Motor neuron (in vitro differentiated cells): ENCODE data around the gene LRRC14B. TPM values are rescaled to one million over a fixed set of nuclear protein-coding genes. Genes with fewer than 3 reads are reported as not detected.
"Not testable (repeated sequence)": the region's sequence is repeated elsewhere in the genome, so short reads cannot be mapped to it uniquely, and the experiment has no call there.

Source experiments
- ATAC-seq, 8 experiments: fragments of 200-7000 bp; cut with Tn5 transposase; replicated peaks in 6 of 8; 2 replicates each; pipeline ENCODE4 v1.8.0; 2021; ENCODE audit warnings: mild to moderate bottlenecking in 8 of 8, moderate library complexity in 8 of 8
- H3K27ac ChIP-seq, 2 donors: fragments of 250-450 bp; sonication (Bioruptor Pico); 2 replicates each; pipeline ENCODE4 v1.9.0; 2021; ENCODE audit warnings: antibody characterized with exemption in 2 of 2, mild to moderate bottlenecking in 2 of 2, moderate library complexity in 1 of 2
- H3K4me1 ChIP-seq, 2 donors: fragments of 250-450 bp; sonication (Bioruptor Pico); replicated peaks in 1 of 2; 2 replicates each; pipeline ENCODE4 v1.6.1; 2021; ENCODE audit warnings: antibody characterized with exemption in 2 of 2, mild to moderate bottlenecking in 2 of 2, moderate library complexity in 1 of 2
- H3K4me3 ChIP-seq, 5 donors: fragments of 250-450 bp; sonication (Bioruptor Pico); 2 replicates each; pipeline ENCODE4 v1.9.0; 2021; ENCODE audit warnings: antibody characterized with exemption in 5 of 5, mild to moderate bottlenecking in 5 of 5, moderate library complexity in 4 of 5
- WGBS, 10 experiments: fragments of 450-650 bp; shearing (Covaris generic); methylation state at CpG; one replicate each; pipeline ENCODE4 v1.0.0; 2022; 5-methylcytosine and 5-hydroxymethylcytosine counted together
- in situ Hi-C, 9 experiments: fragments of 400-800 bp; cut with MboI; loops; one replicate each; pipeline ENCODE4 v1.15.0; 2021; ENCODE audit warnings: low sequenced_read_pairs in 9 of 9, low pct_unique_long_range_greater_than_20kb in 2 of 9; ENCODE audit not compliant: unreplicated experiment in 9 of 9
- total RNA-seq, 8 experiments: library from RNA; unstranded; fragments of 300-600 nt; gene quantifications; 2 replicates each; pipeline versions ENCODE4 v1.2.3 to v1.2.4, GENCODE V29; 2022

LRRC14B gene
- total RNA-seq, 8 experiments from 2014 or later = 0.18 to 4.5 (median 0.25) TPM; not detected in 3

- ATAC-seq = peak in 1 of 8 experiments; percentile 3
- Histone ChIP-seq H3K4me1 (no peaks in the 10 kb centered on the region), H3K4me3 (no peak overlapping the region), H3K27ac (no peak overlapping the region)
- in situ Hi-C loops = no loop called here
- 62 to 98% (median 94%) methylated on average over 2 to 4 of the region's 23 CpGs; no CpG with 5 or more reads in 7 of the 10 experiments for WGBS, 10 experiments
Measured at GRCh38 chr5:162565-163337, 28.5 kb upstream of the LRRC14B start.

GRCh38 chr5:163338-163620, 28.0 kb upstream of the LRRC14B start:
- no peak overlapping the region for H3K4me3 ChIP-seq
- in situ Hi-C loops = no loop called here
- H3K27ac ChIP-seq = no peak overlapping the region
- H3K4me1 ChIP-seq = no peaks in the 10 kb centered on the region
- ATAC-seq = no peak
- 80 to 100% (median 85%) methylated on average over 2 to 4 of the region's 7 CpGs; no CpG with 5 or more reads in 7 of the 10 experiments for WGBS, 10 experiments

- in situ Hi-C loops = no loop called here
- WGBS, 10 experiments = 60 to 100% (median 86%) methylated on average over 1 to 4 of the region's 13 CpGs; no CpG with 5 or more reads in 4 of the 10 experiments
- peak in 2 of 8 experiments; percentile 4 to 7 for ATAC-seq
- no peak overlapping the region for H3K27ac ChIP-seq
- no peaks in the 10 kb centered on the region for H3K4me1 ChIP-seq
- no peak overlapping the region for H3K4me3 ChIP-seq
Measured at GRCh38 chr5:163841-164240, 27.5 kb upstream of the LRRC14B start.

- H3K27ac ChIP-seq = no peak overlapping the region
- 50 to 77% (median 60%) methylated on average over 1 to 7 of the region's 14 CpGs; no CpG with 5 or more reads in 7 of the 10 experiments for WGBS, 10 experiments
- H3K4me1 ChIP-seq = no peaks in the 10 kb centered on the region
- peak in 5 of 8 experiments; percentile 47 to 93 (median 85) for ATAC-seq
- in situ Hi-C loops = no loop called here
- no peak overlapping the region for H3K4me3 ChIP-seq
Measured at GRCh38 chr5:164244-164643, 27.1 kb upstream of the LRRC14B start.

GRCh38 chr5:164783-165182, 26.5 kb upstream of the LRRC14B start:
- H3K27ac ChIP-seq, in situ Hi-C loops, H3K4me3 ChIP-seq, H3K4me1 ChIP-seq, ATAC-seq: not testable (repeated sequence)
- no CpG with 5 or more reads among the region's 25 CpGs for WGBS, 10 experiments

GRCh38 chr5:166441-167372, 24.6 kb upstream of the LRRC14B start:
- WGBS, 10 experiments = 67 to 93% (median 88%) methylated on average over 3 to 10 of the region's 27 CpGs; no CpG with 5 or more reads in 5 of the 10 experiments
- in situ Hi-C loops = no loop called here
- H3K27ac ChIP-seq = no peak overlapping the region
- no peak overlapping the region for H3K4me3 ChIP-seq
- no peak for ATAC-seq
- H3K4me1 ChIP-seq = peaks cover 16 to 17% of the 10 kb centered on the region in 2 donors

GRCh38 chr5:167511-167910, 23.8 kb upstream of the LRRC14B start:
- in situ Hi-C loops = no loop called here
- H3K27ac ChIP-seq = no peak overlapping the region
- WGBS, 10 experiments = 76 to 100% (median 95%) methylated on average over 1 to 3 of the region's 7 CpGs; no CpG with 5 or more reads in 4 of the 10 experiments
- H3K4me3 ChIP-seq = no peak overlapping the region
- peaks cover 16 to 17% of the 10 kb centered on the region in 2 donors for H3K4me1 ChIP-seq
- ATAC-seq = no peak

- no peak overlapping the region for H3K4me3 ChIP-seq
- 0 to 97% (median 91%) methylated on average over 1 to 14 of the region's 18 CpGs; no CpG with 5 or more reads in 5 of the 10 experiments for WGBS, 10 experiments
- H3K4me1 ChIP-seq = peaks cover 16 to 17% of the 10 kb centered on the region in 2 donors
- ATAC-seq = peak in 1 of 8 experiments; percentile 61
- in situ Hi-C loops = no loop called here
- H3K27ac ChIP-seq = no peak overlapping the region
Measured at GRCh38 chr5:167982-168660, 23.2 kb upstream of the LRRC14B start.

- H3K27ac ChIP-seq = no peak overlapping the region
- peak in 1 of 8 experiments; percentile 41 for ATAC-seq
- in situ Hi-C loops = no loop called here
- H3K4me1 ChIP-seq = peaks cover 16 to 17% of the 10 kb centered on the region in 2 donors
- no peak overlapping the region for H3K4me3 ChIP-seq
- WGBS, 10 experiments = 5 to 93% (median 91%) methylated on average over 3 to 21 of the region's 32 CpGs; no CpG with 5 or more reads in 5 of the 10 experiments
Measured at GRCh38 chr5:169071-169727, 22.1 kb upstream of the LRRC14B start.

GRCh38 chr5:169728-170094, 21.6 kb upstream of the LRRC14B start:
- no peak for ATAC-seq
- H3K27ac ChIP-seq = no peak overlapping the region
- H3K4me1 ChIP-seq = peaks cover 16 to 17% of the 10 kb centered on the region in 2 donors
- in situ Hi-C loops = no loop called here
- WGBS, 10 experiments = 48 to 100% (median 80%) methylated on average over 1 to 8 of the region's 12 CpGs; no CpG with 5 or more reads in 5 of the 10 experiments
- H3K4me3 ChIP-seq = no peak overlapping the region

GRCh38 chr5:170971-171800, 20.1 kb upstream of the LRRC14B start:
- whole genome bisulfite sequencing, 10 experiments = 73 to 100% (median 98%) methylated on average over 2 to 5 of the region's 37 CpGs; no CpG with 5 or more reads in 6 of the 10 experiments
- peak overlapping the region; percentile 30 to 49 for H3K27ac ChIP-seq
- H3K4me1 ChIP-seq = peaks cover 16 to 17% of the 10 kb centered on the region in 2 donors
- H3K4me3 ChIP-seq = no peak overlapping the region
- in situ Hi-C loops = no loop called here
- peak in 5 of 8 experiments; percentile 74 to 85 (median 76) for ATAC-seq
